CD4-positive, alpha-beta T cell (primary cell): ENCODE results near the gene SARS2. TPM values are rescaled to one million over a fixed set of nuclear protein-coding genes. Genes with fewer than 3 reads are reported as not detected.

Source experiments
- ATAC-seq: fragments of 200-7000 bp; cut with Tn5 transposase; one replicate; pipeline ENCODE4 v1.10.0; 2022; ENCODE audit warnings: mild to moderate bottlenecking; ENCODE audit not compliant: poor library complexity
- CTCF ChIA-PET: fragments of 350-600 bp; sonication (Branson Sonifier 250); formaldehyde crosslinking; loops from one replicate; lab custom pipeline; 2021; ENCODE audit warnings: antibody characterized with exemption, inconsistent platforms; lab: Charles Lee
- POLR2A ChIA-PET: fragments of 350-600 bp; sonication (Branson Sonifier 250); formaldehyde crosslinking; loops from one replicate; lab custom pipeline; 2021; ENCODE audit warnings: antibody characterized with exemption, inconsistent platforms; lab: Charles Lee
- DNase-seq, 14 experiments: peaks; one replicate each; pipeline ENCODE4 v3.0.0-alpha.2; 2013 to 2020; ENCODE audit warnings: mixed read lengths in 2 of 14
- H3K27ac ChIP-seq, 2 donors: one replicate each; pipeline versions ENCODE4 v1.5.1 to v1.7.0; 2013; ENCODE audit warnings: low read length in 2 of 2, low read depth in 1 of 2, mild to moderate bottlenecking in 1 of 2
- H3K27me3 ChIP-seq, 2 experiments: 1 replicate in 1 of 2; 2 replicates in 1 of 2; pipeline versions ENCODE4 v1.6.1 to v1.7.0; 2013; ENCODE audit warnings: low read length in 2 of 2, control low read depth in 1 of 2, mild to moderate bottlenecking in 1 of 2, moderate library complexity in 1 of 2; ENCODE audit not compliant: insufficient read depth in 2 of 2, control insufficient read depth in 1 of 2
- H3K36me3 ChIP-seq: one replicate; pipeline ENCODE4 v1.6.1; 2013; ENCODE audit warnings: low read length, control low read depth; ENCODE audit not compliant: insufficient read depth
- H3K4me1 ChIP-seq: one replicate; pipeline ENCODE4 v1.6.1; 2013; ENCODE audit warnings: low read length, control low read depth; ENCODE audit not compliant: insufficient read depth
- H3K4me3 ChIP-seq: one replicate; pipeline ENCODE4 v1.5.1; 2013; ENCODE audit warnings: mild to moderate bottlenecking, low read length, moderate library complexity
- H3K9me3 ChIP-seq, 2 experiments: 1 replicate in 1 of 2; 2 replicates in 1 of 2; pipeline versions ENCODE4 v1.6.1 to v1.7.0; 2013; ENCODE audit warnings: low read length in 2 of 2, mild to moderate bottlenecking in 2 of 2, control low read depth in 1 of 2, moderate library complexity in 1 of 2; ENCODE audit not compliant: control insufficient read depth in 1 of 2, insufficient read depth in 1 of 2
- H3K27ac Mint-ChIP-seq: one replicate; pipeline ENCODE4 v1.8.0; 2020; ENCODE audit warnings: mixed read lengths
- H3K27me3 Mint-ChIP-seq: one replicate; pipeline ENCODE4 v1.8.0; 2021; ENCODE audit warnings: mixed read lengths
- H3K36me3 Mint-ChIP-seq: one replicate; pipeline ENCODE4 v1.8.0; 2021; ENCODE audit warnings: low read depth, mixed read lengths
- H3K4me1 Mint-ChIP-seq: one replicate; pipeline ENCODE4 v1.8.0; 2021; ENCODE audit warnings: low read depth, mixed read lengths
- H3K4me3 Mint-ChIP-seq: one replicate; pipeline ENCODE4 v1.8.0; 2020; ENCODE audit warnings: mild to moderate bottlenecking, mixed read lengths
- H3K9me3 Mint-ChIP-seq: one replicate; pipeline ENCODE4 v1.8.0; 2020; ENCODE audit warnings: mixed read lengths
- CTCF ChIP-seq: fragments of 200-600 bp; IDR thresholded peaks from one replicate; pipeline ENCODE4 v1.8.0; 2022; ENCODE audit warnings: antibody characterized with exemption, mild to moderate bottlenecking
- intact Hi-C, 2 experiments: fragments of 100-400 bp; cut with DNase I in 1 of 2; cut with micrococcal nuclease in 1 of 2; formaldehyde crosslinking; loops; one replicate each; pipeline versions ENCODE4 v1.15.1 to v1.9.0; 2023 to 2025; cut with DNase I, micrococcal nuclease
- total RNA-seq, 174 experiments: library from RNA in 2 of 174; stranded (reverse) in 2 of 174; gene quantifications; one replicate each; pipeline ENCODE4 v1.2.3 and lab custom pipeline; 2021 to 2026

SARS2 gene
- total RNA-seq, 2 experiments from 2014 or later: 18.7 to 22.8 TPM

- Histone ChIP-seq H3K4me1 (peaks cover 8% of the 10 kb centered on the region), H3K27me3 (no peaks in the 10 kb centered on the region), H3K36me3 (peaks cover 42% of the 10 kb centered on the region), H3K9me3 (no peaks in the 10 kb centered on the region), H3K4me3 (no peak overlapping the region), H3K27ac (no peak overlapping the region)
- H3K4me1 Mint-ChIP-seq: peaks cover 12% of the 10 kb centered on the region
- intact Hi-C loops: no loop called here
- TF ChIP-seq CTCF: no peak
- no peaks in the 10 kb centered on the region for H3K9me3 Mint-ChIP-seq
- no peak overlapping the region for H3K27ac Mint-ChIP-seq
- no peaks in the 10 kb centered on the region for H3K27me3 Mint-ChIP-seq
- DNase-seq: no peak
- H3K36me3 Mint-ChIP-seq: peaks cover 35% of the 10 kb centered on the region
- POLR2A ChIA-PET: interaction anchor here (0.7 to 1.8 kb wide), 2 partner anchors 23 to 62 kb away, joined by 3 to 7 read pairs; partner anchors contain the start of genes MRPS12 and SARS2
- ATAC-seq: no peak
- no peak overlapping the region for H3K4me3 Mint-ChIP-seq
- CTCF ChIA-PET: no interaction called here
Observed at GRCh38 chr19:38907670-38908069, 22.9 kb downstream of the SARS2 start.

- no peak overlapping the region for H3K27ac ChIP-seq
- Mint-ChIP-seq H3K27ac (no peak overlapping the region), H3K4me1 (peaks cover 12% of the 10 kb centered on the region), H3K9me3 (no peaks in the 10 kb centered on the region), H3K27me3 (no peaks in the 10 kb centered on the region), H3K36me3 (peaks cover 35% of the 10 kb centered on the region), H3K4me3 (no peak overlapping the region)
- H3K36me3 ChIP-seq: peaks cover 42% of the 10 kb centered on the region
- CTCF ChIA-PET: no interaction called here
- H3K9me3 ChIP-seq: no peaks in the 10 kb centered on the region
- POLR2A ChIA-PET: no interaction called here
- no peak for ATAC-seq
- H3K4me3 ChIP-seq: no peak overlapping the region
- intact Hi-C loops: no loop called here
- H3K27me3 ChIP-seq: no peaks in the 10 kb centered on the region
- peaks cover 8% of the 10 kb centered on the region for H3K4me1 ChIP-seq
- DNase-seq: peak in 1 of 14 experiments; percentile 22
- TF ChIP-seq CTCF: no peak
Observed at GRCh38 chr19:38907227-38907626, 23.3 kb downstream of the SARS2 start.

- Histone ChIP-seq H3K9me3 (no peaks in the 10 kb centered on the region), H3K4me3 (no peak overlapping the region), H3K4me1 (peaks cover 19% of the 10 kb centered on the region), H3K27me3 (no peaks in the 10 kb centered on the region), H3K27ac (no peak overlapping the region), H3K36me3 (peaks cover 42% of the 10 kb centered on the region)
- H3K27ac Mint-ChIP-seq: no peak overlapping the region
- H3K36me3 Mint-ChIP-seq: peaks cover 35% of the 10 kb centered on the region
- H3K9me3 Mint-ChIP-seq: no peaks in the 10 kb centered on the region
- H3K4me3 Mint-ChIP-seq: no peak overlapping the region
- H3K4me1 Mint-ChIP-seq: peaks cover 22% of the 10 kb centered on the region
- POLR2A ChIA-PET: no interaction called here
- intact Hi-C loops: no loop called here
- CTCF ChIA-PET: no interaction called here
- ATAC-seq (no peak), DNase-seq (no peak)
- TF ChIP-seq CTCF: no peak
- no peaks in the 10 kb centered on the region for H3K27me3 Mint-ChIP-seq
Observed at GRCh38 chr19:38905620-38906019, 24.9 kb downstream of the SARS2 start.
